HG02981 (cell line): Measurements from ENCODE around the gene MRGPRX1.
"Not testable (repeated sequence)": the region's sequence is repeated elsewhere in the genome, so short reads cannot be mapped to it uniquely, and the experiment has no call there.

Source experiments
- ATAC-seq: cut with Tn5 transposase; IDR thresholded peaks from one replicate; pipeline ENCODE4 v1.9.1; 2021; ENCODE audit warnings: mild to moderate bottlenecking, moderate library complexity; ENCODE audit not compliant: unreplicated experiment

Gene MRGPRX1

DNA sequence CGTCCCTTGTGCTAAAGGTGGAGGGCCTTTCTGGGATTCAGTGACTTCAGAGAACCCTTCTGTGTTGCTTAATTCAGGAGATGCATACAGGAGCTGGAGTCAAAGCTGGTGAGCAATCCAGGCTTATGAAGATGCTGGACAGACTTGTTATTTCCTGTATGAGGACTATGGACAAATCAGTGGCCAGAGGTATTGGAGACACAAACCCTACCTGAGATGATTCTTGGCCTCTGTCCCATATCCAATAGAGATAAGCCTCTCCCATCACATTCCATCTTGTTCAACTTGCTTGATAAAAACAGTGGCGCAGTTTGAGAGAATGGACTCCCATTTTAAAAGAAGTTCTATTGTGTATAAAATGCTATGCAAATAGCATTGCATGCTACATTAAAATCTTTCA is at the start of gene MRGPRX1:
TSS of gene MRGPRX1 (minus strand) at position 101 of the 400 bp plus-strand sequence. CDS start 4,630 bp downstream, outside the sequence.
- no peak for ATAC-seq

DNA sequence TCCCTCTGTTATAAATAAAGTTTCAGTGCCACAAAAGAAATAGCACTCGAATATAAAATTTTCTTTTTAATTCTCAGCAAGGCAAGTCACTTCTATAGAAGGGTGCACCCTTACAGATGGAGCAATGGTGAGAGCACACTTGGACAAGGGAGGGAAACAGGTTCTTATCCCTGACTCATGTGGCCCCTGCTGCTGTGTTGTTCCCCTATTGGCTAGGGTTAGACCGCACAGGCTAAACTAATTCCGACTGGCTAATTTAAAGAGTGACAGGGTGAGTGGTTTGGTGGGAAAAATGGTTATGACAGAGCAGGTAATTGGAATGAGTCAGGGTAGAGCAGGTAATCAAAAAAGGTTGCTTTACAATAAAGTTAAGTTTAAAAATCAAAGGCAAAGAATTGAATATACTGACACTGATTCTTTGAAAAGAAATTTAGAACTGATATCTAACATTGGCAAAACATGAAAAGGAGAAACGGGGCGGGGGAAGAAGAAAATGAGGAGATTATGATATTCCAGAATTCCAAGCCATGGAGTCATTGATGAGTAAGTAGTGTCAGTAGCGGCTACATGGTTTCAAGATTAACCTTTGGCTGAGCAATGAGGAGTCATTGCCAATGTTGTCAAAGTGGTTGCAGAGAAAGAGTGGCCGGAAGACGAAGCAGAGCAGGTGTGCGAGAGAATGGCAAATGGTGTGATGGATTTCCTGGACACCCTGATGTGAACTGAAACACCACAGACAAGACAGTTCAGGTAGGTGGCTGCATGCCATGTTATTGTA is 48.4 kb upstream of the MRGPRX1 start:
- ATAC-seq, result no peak

DNA sequence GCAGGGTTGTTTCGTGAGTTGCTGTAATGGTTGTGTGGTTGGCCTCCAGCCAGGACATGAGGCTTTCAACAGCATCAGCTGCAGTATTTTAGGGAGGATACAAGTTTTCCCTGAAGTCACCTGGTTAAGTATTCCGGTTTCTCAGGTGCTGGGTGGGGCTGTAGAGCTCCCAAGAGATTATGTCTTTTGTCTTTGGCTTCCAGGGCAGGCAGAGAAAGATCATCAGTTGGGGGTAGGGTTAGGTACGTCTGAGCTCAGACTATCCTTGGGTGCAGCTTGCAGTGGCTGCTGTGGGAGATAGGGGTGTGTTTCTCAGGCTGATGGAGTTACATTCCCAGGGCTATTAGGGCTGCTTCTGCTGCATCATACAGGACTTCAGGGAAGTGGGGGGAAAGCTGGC is 47.5 kb upstream of the MRGPRX1 start:
- no peak for ATAC-seq

DNA sequence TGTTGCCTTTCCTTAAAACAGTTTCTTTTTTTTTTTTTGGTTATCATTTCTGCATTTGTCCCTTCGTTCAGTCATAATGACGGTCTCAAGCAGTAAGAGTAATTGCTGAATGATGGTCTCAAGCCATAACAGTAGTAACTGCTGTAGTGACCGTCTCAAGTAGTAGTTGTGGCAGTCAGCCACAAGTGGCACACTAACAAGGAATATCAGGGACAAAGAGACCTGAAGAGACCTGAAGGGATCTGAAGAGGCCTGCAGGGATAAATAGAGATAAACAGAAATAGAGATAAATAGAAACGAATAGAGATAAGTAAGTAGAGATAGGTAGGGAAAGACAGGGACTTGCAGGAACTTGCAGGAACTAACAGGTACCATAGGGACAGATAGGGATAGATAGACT is 42.7 kb upstream of the MRGPRX1 start:
- no peak for ATAC-seq

DNA sequence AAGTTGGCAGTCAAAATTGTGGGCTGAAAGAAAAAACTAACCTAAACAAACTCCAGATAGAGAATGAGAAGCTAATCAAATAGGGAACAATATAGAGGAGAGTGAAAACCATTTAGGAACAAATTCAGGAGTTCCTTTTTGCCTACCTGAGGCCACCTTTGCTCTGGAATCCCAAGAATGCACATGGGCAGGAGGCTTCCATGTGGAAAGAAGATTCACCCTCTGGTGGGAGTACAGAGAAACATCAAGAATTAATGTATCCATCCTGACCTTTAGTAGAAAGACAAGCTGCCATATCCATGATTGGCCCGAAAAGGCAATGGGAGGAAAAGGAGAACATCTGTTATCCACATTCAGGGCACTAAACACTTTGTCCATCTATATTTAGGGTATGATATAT is 35.0 kb upstream of the MRGPRX1 start:
- no peak for ATAC-seq

DNA sequence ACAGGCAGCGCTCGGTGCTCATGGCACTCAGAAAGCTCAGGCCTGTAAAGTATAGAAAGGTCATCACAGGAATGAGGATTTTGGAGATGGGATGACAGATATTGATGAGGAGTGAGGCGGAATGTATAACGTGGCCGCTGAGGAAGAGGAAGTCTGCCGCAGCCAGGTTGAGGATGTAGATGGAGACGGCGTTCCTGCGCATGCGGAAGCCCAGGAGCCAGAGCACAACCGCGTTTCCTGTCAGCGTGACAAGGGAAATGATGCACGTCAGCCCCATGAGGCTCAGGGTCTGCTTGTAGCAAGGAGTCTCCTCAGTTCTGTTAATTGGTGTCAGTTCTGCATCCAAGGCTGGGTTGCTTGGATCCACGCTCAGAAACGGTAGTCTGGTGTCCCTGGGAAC is 33.1 kb upstream of the MRGPRX1 start:
- no peak for ATAC-seq

DNA sequence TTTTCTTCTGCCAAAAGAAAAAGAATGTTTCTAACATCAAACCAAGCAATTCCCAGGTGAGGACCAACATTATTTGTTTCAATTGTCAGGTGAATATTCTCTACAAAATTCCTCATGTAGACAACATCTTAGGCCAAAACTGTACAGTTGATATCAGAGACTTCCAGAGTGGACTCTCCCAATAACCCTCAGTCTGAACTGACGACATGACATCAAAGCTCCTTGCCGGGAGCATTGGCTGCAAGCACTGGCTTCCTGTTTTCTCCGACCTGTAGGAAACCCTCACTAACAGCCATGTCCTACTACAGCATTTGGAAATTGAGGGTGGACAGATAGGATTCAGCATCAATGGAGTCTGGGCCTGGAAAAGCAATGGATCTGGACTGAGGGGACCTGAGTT is 30.5 kb upstream of the MRGPRX1 start:
- no peak for ATAC-seq

DNA sequence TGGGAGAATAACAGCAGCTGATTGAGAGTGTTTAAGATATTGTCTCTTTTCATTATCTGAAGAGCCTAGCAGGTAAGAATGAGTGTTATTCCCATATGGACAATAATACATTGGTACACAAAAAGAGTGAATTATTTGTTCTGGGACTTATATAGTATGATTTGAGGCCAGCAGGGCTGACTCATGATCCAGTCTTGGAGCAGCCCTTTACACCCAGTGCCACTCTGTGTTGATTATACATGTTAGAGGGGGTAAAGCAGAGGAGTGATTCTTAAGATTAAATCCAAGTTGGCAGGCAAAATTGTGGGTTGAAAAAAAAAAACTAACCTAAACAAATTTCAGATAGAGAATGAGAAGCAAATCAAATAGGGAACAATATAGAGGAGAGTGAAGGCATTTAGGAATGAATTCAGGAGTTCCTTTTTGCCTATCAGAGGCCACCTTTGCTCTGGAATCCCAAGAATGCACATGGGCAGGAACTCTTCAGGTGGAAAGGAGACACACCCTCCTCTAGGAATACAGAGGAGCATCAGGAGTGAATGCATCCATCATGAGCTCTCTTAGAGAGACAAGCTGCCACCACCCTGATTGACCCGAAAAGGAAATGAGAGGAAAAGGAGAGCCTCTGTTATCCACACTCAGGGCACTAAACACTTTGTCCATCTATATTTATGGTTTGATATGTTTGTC is 19.2 kb upstream of the MRGPRX1 start:
- ATAC-seq, result no peak

DNA sequence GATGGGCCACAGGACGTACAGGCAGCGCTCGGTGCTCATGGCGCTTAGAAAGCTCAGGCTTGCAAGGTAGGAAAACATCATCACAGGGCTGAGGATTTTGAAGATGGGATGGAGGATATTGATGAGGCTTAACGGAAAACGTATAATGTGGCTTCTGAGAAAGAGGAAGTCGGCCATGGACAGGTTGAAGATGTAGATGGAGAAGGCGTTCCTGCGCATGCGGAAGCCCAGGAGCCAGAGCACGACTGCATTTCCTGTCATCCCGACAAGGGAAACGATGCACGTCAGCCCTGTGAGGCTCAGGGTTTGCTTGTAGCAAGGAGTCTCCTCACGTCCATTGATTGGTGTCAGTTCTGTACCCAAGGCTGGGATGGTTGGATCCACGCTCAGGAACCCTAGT is 17.4 kb upstream of the MRGPRX1 start:
- ATAC-seq, result no peak

DNA sequence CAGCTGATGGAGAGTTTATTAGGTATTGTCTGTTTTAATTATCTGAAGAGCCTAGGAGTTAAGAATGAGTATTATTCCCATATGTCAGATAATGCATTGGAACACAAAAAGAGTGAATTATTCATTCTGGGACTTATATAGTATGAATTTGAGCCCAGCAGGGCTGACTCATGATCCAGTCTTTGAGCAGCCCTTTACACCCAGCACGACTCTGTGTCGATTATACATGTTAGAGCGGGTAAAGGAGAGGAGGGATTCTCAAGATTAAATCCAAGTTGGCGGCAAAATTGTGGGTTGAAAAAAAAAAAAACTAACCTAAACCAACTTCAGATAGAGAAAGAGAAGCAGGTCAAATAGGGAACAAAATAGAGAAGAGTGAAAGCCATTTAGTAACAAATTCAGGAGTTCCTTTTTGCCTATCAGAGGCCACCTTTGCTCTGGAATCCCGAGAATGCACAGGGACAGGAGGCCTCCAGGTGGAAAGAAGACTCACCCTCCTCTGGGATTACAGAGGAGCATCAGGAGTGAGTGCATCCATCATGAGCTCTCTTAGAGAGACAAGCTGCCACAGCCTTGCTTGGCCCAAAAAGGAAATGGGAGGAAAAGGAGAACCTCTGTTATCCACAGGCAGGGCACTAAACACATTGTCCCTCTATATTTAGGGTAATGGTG is 3.1 kb downstream of the MRGPRX1 start:
- no peak for ATAC-seq

DNA sequence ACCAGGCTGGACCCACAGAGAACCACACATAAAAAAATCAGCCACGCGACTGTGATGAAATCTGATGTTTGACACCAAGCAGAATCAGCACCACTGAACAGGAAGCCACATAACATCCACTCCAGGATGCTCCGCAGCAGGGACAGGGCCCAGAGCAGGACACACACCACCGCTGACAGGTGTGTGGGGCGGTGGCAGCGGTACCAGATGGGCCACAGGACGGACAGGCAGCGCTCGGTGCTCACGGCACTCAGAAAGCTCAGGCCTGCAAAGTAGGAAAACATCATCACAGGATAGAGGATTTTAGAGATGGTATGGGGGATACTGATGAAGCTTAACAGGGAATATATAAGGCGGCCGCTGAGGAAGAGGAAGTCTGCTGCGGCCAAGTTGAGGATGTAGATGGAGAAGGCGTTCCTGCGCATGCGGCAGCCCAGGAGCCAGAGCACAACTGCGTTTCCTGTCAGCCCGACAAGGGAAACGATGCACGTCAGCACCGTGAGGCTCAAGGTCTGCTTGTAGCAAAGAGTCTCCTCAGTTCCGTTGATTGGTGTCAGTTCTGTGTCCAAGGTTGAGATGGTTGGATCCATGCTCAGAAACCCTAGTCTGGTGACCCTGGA is 4.9 kb downstream of the MRGPRX1 start:
- no peak for ATAC-seq

DNA sequence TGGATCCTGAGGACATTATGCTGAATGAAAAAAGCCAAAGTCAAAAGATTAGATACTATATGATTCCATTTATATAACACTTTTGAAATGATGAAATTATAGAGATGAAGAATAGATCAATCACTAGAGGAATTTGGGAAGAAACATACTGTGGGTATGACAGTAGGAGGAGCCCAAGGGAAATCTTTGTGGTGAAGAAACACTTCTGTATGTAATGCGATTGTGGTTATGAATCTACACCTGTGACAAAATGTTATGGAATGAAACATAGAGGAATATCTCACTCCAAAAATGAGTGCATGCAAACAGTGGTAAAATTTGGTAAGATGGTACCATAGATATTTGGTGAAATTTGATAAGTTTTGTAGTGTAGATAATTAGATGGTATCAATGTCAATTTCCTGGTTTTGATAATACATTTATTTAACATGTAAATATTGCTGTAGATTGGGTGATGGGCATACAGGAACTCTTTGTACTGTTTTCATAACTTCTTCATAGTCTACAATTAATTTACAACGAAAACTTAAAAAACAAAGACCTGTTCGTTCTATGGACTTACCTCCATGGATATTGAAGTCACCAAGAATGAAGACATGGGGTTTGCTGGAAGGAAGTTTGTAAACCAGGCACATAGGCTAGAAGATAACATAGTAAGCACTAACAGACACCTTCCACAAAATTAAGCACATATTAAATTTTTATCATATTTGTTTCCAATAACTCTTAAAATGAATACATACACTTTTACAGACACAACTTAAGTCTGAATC is 11.5 kb downstream of the MRGPRX1 start:
- ATAC-seq, result no peak

DNA sequence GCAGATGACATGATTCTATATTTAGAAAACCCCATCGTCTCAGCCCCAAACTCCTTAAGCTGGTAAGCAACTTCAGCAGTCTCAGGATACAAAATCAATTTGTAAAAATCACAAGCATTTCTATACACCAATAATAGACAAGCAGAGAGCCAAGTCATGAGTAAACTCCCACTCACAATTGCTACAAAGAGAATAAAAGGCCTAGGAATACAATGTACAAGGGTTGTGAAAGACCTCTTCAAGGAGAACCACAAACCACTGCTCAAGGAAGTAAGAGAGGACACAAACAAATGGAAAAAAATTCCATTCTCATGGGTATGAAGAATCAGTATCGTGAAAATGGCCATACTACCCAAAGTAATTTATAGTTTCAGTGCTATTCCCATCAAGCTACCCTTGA is 13.8 kb downstream of the MRGPRX1 start:
- not testable (repeated sequence) for ATAC-seq

DNA sequence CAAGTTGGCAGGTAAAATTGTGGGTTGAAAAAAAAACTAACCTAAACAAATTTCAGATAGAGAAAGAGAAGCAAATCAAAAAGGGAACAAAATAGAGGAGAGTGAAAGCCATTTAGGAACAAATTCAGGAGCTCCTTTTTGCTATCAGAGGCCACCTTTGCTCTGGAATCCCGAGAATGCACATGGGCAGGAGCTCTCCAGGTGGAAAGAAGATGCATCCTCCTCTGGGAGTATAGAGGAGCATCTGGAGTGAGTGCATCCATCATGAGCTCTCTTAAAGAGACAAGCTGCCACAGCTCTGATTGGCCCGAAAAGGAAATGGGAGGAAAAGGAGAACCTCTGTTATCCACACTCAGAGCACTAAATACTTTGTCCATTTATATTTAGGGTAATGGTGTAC is 26.3 kb downstream of the MRGPRX1 start:
- ATAC-seq, result no peak

DNA sequence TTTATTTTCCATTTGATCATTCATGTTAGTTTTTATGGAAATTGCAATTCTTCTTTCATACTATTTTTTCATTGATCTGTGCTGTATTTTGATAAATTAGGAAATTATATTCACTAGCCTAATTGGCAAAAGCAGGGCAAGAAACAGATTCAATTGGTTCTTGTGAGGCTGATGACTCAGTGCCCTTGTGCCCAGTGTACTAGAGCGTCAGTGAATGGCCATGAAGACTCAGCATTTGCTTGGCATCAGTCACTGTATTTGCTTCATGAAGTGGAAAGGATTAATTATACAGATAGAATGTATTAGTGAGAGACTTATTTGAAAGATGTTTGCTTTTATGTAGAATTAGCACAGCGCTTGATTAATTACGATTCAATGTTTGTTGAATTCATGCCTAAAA is 31.8 kb downstream of the MRGPRX1 start:
- no peak for ATAC-seq

DNA sequence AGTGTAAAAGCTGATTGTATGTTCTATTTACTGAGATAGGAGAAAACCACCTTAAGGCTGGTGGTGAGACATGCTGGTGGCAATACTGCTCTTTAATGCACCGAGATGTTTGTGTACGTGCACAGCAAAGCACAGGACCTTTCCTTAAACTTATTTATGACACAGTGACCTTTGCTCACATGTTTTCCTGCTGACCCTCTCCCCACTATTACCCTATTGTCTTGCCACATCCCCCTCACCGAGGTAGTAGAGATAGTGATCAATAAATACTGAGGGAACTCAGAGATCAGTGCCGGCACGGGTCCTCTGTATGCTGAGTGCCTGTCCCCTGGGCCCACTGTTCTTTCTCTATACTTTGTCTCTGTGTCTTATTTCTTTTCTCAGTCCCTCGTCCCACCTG is 38.6 kb downstream of the MRGPRX1 start:
- ATAC-seq, result not testable (repeated sequence)

DNA sequence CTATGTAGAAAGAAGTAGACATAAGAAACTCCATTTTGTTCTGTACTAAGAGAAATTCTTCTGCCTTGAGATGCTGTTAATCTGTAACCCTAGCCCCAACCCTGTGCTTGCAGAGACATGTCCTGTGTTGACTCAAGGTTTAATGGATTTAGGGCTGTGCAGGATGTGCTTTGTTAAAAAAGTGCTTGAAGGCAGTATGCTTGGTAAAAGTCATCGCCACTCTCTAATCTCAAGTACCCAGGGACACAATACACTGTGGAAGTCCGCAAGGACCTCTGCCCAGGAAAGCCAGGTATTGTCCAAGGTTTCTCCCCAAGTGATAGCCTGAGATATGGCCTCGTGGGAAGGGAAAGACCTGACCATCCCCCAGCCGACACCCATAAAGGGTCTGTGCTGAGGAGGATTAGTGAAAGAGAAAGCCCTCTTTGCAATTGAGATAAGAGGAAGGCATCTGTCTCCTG is 39.0 kb downstream of the MRGPRX1 start:
- not testable (repeated sequence) for ATAC-seq

DNA sequence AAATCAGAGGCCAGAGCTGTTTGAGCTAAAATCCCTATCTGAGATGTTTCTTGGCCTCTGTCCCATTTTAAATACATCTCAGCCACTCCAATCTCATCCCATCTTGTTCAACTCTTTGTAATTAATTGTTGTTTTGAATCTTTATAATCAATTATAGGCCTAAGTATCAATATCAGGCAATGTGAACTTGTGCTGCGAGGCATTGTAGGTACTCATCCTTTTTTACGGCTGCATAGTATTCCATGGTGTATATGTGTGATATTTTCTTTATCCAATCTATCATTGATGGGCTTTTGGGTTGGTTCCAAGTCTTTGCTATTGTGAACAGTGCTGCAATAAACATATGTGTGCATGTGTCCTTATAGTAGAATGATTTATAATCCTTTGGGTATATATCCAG is 47.5 kb downstream of the MRGPRX1 start:
- ATAC-seq, result not testable (repeated sequence)

DNA sequence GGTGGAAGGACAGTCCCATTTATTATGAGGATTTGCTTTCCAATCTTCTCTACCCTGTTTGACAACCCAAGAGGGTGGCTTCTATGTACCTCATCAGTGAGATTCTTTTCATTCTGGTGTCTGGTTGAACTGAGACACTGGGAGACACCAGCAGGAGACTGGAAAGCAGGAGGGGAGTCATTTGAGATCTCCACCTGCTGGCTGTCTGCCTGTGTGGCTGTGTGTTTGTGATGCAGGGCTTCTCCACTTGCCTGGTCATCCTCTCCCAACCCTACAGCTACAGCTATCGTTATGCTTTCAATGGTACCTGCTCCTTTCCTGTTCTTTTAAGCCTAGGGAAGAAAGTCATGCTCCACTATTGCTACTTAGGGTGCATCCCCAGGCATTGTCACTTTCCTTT is 48.6 kb downstream of the MRGPRX1 start:
- ATAC-seq, result no peak
